ENCODE data around the gene DGKG.

DGKG gene

GRCh38 chr3:186361762-186362536 is at the start of gene DGKG:
TSS of gene DGKG (minus strand) at chr3:186362234. CDS start at chr3:186320459, 41,775 bp downstream.
- H3K4me1 ChIP-seq (ENCODE audit: insufficient read depth, low read length) = peaks cover 15% of the 10 kb centered on the region
- no peaks in the 10 kb centered on the region for H3K36me3 ChIP-seq (ENCODE audit: insufficient read depth, low read length)
- H3K27ac ChIP-seq (ENCODE audit: low read depth, low read length) = peak within 1 kb of the TSS; percentile 62

GRCh38 chr3:186411089-186411488 is 49.1 kb upstream of the DGKG start:
- Histone ChIP-seq H3K9ac (ENCODE audit: low read length) (no peak overlapping the region), H3K36me3 (ENCODE audit: insufficient read depth, low read length) (no peaks in the 10 kb centered on the region), H3K27ac (ENCODE audit: low read depth, low read length) (no peak overlapping the region), H3K4me1 (ENCODE audit: insufficient read depth, low read length) (peaks cover 46% of the 10 kb centered on the region), H3K9me3 (ENCODE audit: low read length) (no peaks in the 10 kb centered on the region), H3K4me3 (ENCODE audit: low read depth in 1 of 2, low read length in 2 of 2) (no peak overlapping the region), H3K27me3 (ENCODE audit: control insufficient read depth in 1 of 2, insufficient read depth in 2 of 2, low read length in 2 of 2) (no peaks in the 10 kb centered on the region)

More at GRCh38 chr3:186361762-186362536, at the start of gene DGKG:
- peak within 1 kb of the TSS; percentile 84 for H3K9ac ChIP-seq (ENCODE audit: low read length)
- no peaks in the 10 kb centered on the region for H3K27me3 ChIP-seq (ENCODE audit: control insufficient read depth in 1 of 2, insufficient read depth in 2 of 2, low read length in 2 of 2)
- no peaks in the 10 kb centered on the region for H3K9me3 ChIP-seq (ENCODE audit: low read length)
- peak within 1 kb of the TSS; percentile 75 to 78 for H3K4me3 ChIP-seq (ENCODE audit: low read depth in 1 of 2, low read length in 2 of 2)

- Histone ChIP-seq H3K36me3 (ENCODE audit: insufficient read depth, low read length) (no peaks in the 10 kb centered on the region), H3K27ac (ENCODE audit: low read depth, low read length) (peak overlapping the region; percentile 57), H3K9me3 (ENCODE audit: low read length) (no peaks in the 10 kb centered on the region), H3K4me3 (ENCODE audit: low read depth in 1 of 2, low read length in 2 of 2) (peak overlapping the region in 1 of 2 donors; percentile 9), H3K27me3 (ENCODE audit: control insufficient read depth in 1 of 2, insufficient read depth in 2 of 2, low read length in 2 of 2) (no peaks in the 10 kb centered on the region), H3K9ac (ENCODE audit: low read length) (peak overlapping the region; percentile 37), H3K4me1 (ENCODE audit: insufficient read depth, low read length) (peaks cover 32% of the 10 kb centered on the region)
These were observed 44.9 kb upstream of the DGKG start for GRCh38 chr3:186406669-186407635.

- no peaks in the 10 kb centered on the region for H3K9me3 ChIP-seq (ENCODE audit: low read length)
- H3K27ac ChIP-seq (ENCODE audit: low read depth, low read length) = no peak overlapping the region
- H3K36me3 ChIP-seq (ENCODE audit: insufficient read depth, low read length) = no peaks in the 10 kb centered on the region
- H3K4me3 ChIP-seq (ENCODE audit: low read depth in 1 of 2, low read length in 2 of 2) = no peak overlapping the region
- peaks cover 9% of the 10 kb centered on the region for H3K4me1 ChIP-seq (ENCODE audit: insufficient read depth, low read length)
- H3K9ac ChIP-seq (ENCODE audit: low read length) = no peak overlapping the region
- no peaks in the 10 kb centered on the region for H3K27me3 ChIP-seq (ENCODE audit: control insufficient read depth in 1 of 2, insufficient read depth in 2 of 2, low read length in 2 of 2)
These were observed 39.5 kb upstream of the DGKG start for GRCh38 chr3:186401556-186401955.

- no peak overlapping the region for H3K4me3 ChIP-seq (ENCODE audit: low read depth in 1 of 2, low read length in 2 of 2)
These were observed 38.6 kb upstream of the DGKG start for GRCh38 chr3:186400662-186401061.

GRCh38 chr3:186400026-186400425 is 38.0 kb upstream of the DGKG start:
- Histone ChIP-seq H3K27ac (ENCODE audit: low read depth, low read length) (no peak overlapping the region), H3K9me3 (ENCODE audit: low read length) (no peaks in the 10 kb centered on the region), H3K36me3 (ENCODE audit: insufficient read depth, low read length) (no peaks in the 10 kb centered on the region), H3K27me3 (ENCODE audit: control insufficient read depth in 1 of 2, insufficient read depth in 2 of 2, low read length in 2 of 2) (no peaks in the 10 kb centered on the region), H3K9ac (ENCODE audit: low read length) (no peak overlapping the region), H3K4me1 (ENCODE audit: insufficient read depth, low read length) (no peaks in the 10 kb centered on the region), H3K4me3 (ENCODE audit: low read depth in 1 of 2, low read length in 2 of 2) (no peak overlapping the region)

More at GRCh38 chr3:186400662-186401061, 38.6 kb upstream of the DGKG start:
- peaks cover under 1% of the 10 kb centered on the region for H3K4me1 ChIP-seq (ENCODE audit: insufficient read depth, low read length)
- H3K9me3 ChIP-seq (ENCODE audit: low read length) = no peaks in the 10 kb centered on the region
- no peaks in the 10 kb centered on the region for H3K27me3 ChIP-seq (ENCODE audit: control insufficient read depth in 1 of 2, insufficient read depth in 2 of 2, low read length in 2 of 2)
- H3K9ac ChIP-seq (ENCODE audit: low read length) = no peak overlapping the region
- H3K27ac ChIP-seq (ENCODE audit: low read depth, low read length) = no peak overlapping the region
- no peaks in the 10 kb centered on the region for H3K36me3 ChIP-seq (ENCODE audit: insufficient read depth, low read length)

- Histone ChIP-seq H3K9me3 (ENCODE audit: low read length) (no peaks in the 10 kb centered on the region), H3K4me1 (ENCODE audit: insufficient read depth, low read length) (no peaks in the 10 kb centered on the region), H3K27me3 (ENCODE audit: control insufficient read depth in 1 of 2, insufficient read depth in 2 of 2, low read length in 2 of 2) (no peaks in the 10 kb centered on the region), H3K27ac (ENCODE audit: low read depth, low read length) (no peak overlapping the region), H3K9ac (ENCODE audit: low read length) (no peak overlapping the region), H3K36me3 (ENCODE audit: insufficient read depth, low read length) (no peaks in the 10 kb centered on the region), H3K4me3 (ENCODE audit: low read depth in 1 of 2, low read length in 2 of 2) (no peak overlapping the region)
These were observed 32.7 kb upstream of the DGKG start for GRCh38 chr3:186394566-186395217.

GRCh38 chr3:186386883-186387560 is 25.0 kb upstream of the DGKG start:
- Histone ChIP-seq H3K27ac (ENCODE audit: low read depth, low read length) (no peak overlapping the region), H3K36me3 (ENCODE audit: insufficient read depth, low read length) (no peaks in the 10 kb centered on the region), H3K27me3 (ENCODE audit: control insufficient read depth in 1 of 2, insufficient read depth in 2 of 2, low read length in 2 of 2) (no peaks in the 10 kb centered on the region), H3K9ac (ENCODE audit: low read length) (no peak overlapping the region), H3K9me3 (ENCODE audit: low read length) (no peaks in the 10 kb centered on the region), H3K4me1 (ENCODE audit: insufficient read depth, low read length) (peaks cover 7% of the 10 kb centered on the region), H3K4me3 (ENCODE audit: low read depth in 1 of 2, low read length in 2 of 2) (no peak overlapping the region)

- Histone ChIP-seq H3K27me3 (ENCODE audit: control insufficient read depth in 1 of 2, insufficient read depth in 2 of 2, low read length in 2 of 2) (no peaks in the 10 kb centered on the region), H3K27ac (ENCODE audit: low read depth, low read length) (no peak overlapping the region), H3K36me3 (ENCODE audit: insufficient read depth, low read length) (no peaks in the 10 kb centered on the region), H3K9me3 (ENCODE audit: low read length) (no peaks in the 10 kb centered on the region), H3K9ac (ENCODE audit: low read length) (no peak overlapping the region), H3K4me1 (ENCODE audit: insufficient read depth, low read length) (peaks cover 12% of the 10 kb centered on the region), H3K4me3 (ENCODE audit: low read depth in 1 of 2, low read length in 2 of 2) (no peak overlapping the region)
These were observed 24.0 kb upstream of the DGKG start for GRCh38 chr3:186385856-186386602.

All from muscle layer of colon (tissue), 2 donors.